ENCODE data around the gene DIP2C.

GRCh38 chr10:472241-472910 lies 217.1 kb downstream of the DIP2C start:
- TF ChIP-seq POLR2AphosphoS5 (IDR thresholded peaks at IDR 0.05) (no peak), CTCF (IDR thresholded peaks at IDR 0.05) (no peak)

Measured in prostate gland (tissue), 2 donors.